H7 (cell line): Measurements from ENCODE around the gene PNMA3. TPM values are rescaled to one million over a fixed set of nuclear protein-coding genes. Genes with fewer than 3 reads are reported as not detected.
"Not testable (repeated sequence)": the region's sequence is repeated elsewhere in the genome, so short reads cannot be mapped to it uniquely, and the experiment has no call there.

Experiments
- DNase-seq: peaks from one replicate; pipeline ENCODE4 v3.0.0; 2012
- H3K27me3 ChIP-seq: 2 replicates; pipeline ENCODE4 v1.6.0; 2011; ENCODE audit warnings: mild to moderate bottlenecking, low read length; ENCODE audit not compliant: control insufficient read depth, insufficient read depth
- H3K36me3 ChIP-seq: replicated peaks from 2 replicates; pipeline ENCODE4 v1.5.1; 2011; ENCODE audit warnings: low read length; ENCODE audit not compliant: control insufficient read depth, insufficient read depth
- H3K4me3 ChIP-seq: 2 replicates; pipeline ENCODE4 v1.5.1; 2011; ENCODE audit warnings: low read depth, mild to moderate bottlenecking, control low read depth, low read length, moderate library complexity; ENCODE audit not compliant: insufficient read depth
- total RNA-seq: library from RNA; depleted of rRNA; stranded (reverse); fragments of >200 nt; shearing (Covaris generic); gene quantifications from 2 replicates; pipeline ENCODE4 v1.2.3, GENCODE V29; 2014

The PNMA3 gene
- total RNA-seq, 1 experiment from 2014 or later, result 5.2 TPM

DNA sequence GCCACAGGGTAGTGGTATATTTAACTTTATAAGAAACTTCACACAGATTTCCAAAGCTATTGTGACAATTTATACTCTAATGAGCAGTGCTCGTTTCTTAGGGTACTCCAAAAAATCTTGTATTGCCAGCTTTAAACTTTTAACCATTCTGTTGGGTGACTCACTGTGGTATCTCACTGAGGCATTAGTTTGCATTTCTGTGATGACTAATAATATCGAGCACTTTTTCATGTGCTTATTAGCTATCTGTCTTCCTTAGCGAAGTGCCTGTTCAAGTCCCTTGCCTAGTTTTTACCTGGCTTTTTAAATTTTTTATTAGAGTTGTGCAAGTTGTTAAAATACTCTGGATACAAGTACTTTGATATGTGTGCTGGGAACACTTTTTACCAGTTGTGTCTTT lies 5.5 kb downstream of the PNMA3 start:
- Histone ChIP-seq H3K36me3 (no peaks in the 10 kb centered on the region), H3K4me3 (no peak overlapping the region), H3K27me3 (peaks cover 2% of the 10 kb centered on the region; the same call in 1 of the 2 replicates)
- no peak for DNase-seq

DNA sequence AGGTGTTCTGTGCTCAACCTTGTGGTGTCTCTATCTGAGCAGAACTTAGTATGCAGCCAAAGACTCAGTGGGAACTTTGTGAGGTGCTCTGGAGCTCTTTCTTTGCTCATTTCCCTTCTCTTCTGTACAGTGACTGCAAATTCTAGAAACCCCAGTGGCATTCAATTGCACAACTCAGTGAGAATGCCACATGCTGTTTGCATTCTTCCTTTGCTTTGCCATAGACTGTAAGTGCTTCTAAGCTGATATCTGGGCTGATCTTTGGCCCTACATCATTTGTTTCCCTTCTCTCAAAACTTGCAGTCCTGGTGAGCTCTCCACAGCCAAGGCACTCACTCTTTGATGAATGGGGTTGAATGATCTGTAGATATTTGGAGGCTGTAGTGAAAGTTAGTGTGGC lies 7.0 kb downstream of the PNMA3 start:
- DNase-seq, result peak; percentile 17
- H3K36me3 ChIP-seq, result no peaks in the 10 kb centered on the region
- no peak overlapping the region for H3K4me3 ChIP-seq
- no peaks in the 10 kb centered on the region for H3K27me3 ChIP-seq

DNA sequence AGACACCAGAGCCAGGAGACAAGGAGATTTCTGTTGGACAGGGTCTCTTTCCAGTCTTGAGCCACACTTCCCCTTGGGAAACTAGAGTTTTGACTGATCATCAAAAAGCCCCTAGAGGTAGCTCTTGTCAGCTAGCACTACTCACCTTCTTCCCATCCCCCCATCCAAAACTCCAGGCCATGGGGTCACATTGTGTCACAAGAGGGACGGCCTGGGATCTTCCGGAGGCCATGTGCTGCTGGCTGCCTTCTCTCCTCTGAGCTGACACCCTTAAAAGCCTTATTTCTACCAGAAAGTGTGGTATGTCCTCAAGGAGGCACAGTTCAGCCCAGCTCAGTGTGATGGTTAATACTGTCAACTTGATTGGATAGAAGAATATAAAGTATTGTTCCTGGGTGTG lies 7.8 kb downstream of the PNMA3 start:
- DNase-seq, result peak; percentile 45
- Histone ChIP-seq H3K4me3 (no peak overlapping the region), H3K36me3 (no peaks in the 10 kb centered on the region), H3K27me3 (no peaks in the 10 kb centered on the region)

DNA sequence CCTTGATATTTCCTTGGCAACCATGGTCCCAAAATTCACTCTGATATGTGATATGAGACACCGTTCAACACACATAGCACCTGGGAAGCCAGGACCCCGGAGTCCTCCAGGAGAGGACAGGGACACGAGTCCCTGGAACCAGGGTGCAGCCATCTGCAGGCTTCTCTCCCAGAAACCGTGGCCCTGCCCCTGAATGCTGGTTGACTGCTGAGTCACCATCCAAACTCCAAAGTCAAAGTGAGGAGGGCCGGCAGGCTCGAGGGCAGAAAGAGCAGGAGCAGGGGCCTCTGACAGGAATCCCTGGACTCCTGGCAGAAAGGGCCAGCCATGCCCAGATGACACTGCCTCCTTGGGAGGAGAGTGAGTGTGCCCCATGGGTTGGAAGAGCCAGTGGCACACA lies 9.1 kb downstream of the PNMA3 start:
- Histone ChIP-seq H3K36me3 (no peaks in the 10 kb centered on the region), H3K27me3 (no peaks in the 10 kb centered on the region), H3K4me3 (no peak overlapping the region)
- DNase-seq, result no peak

DNA sequence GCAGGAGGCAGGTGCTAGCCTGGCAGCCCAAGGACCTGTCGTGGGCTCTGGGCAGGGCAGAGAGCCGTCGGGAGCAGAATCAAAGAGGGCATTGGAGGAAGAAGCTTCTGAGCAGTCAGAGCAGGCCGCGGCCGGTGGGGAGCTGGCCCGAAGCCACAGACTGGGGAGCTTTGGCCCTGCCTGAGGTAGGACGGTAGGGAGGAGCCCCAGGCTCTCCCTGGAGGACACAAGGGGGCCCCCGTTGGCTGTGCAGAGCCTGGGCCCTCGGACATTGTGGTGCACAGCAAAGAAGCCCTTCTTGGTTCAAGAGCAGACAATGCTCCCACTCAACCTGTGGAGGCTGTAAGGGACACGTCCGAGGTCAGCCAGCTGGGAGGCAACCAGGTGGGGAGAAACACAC lies 10.1 kb downstream of the PNMA3 start:
- H3K27me3 ChIP-seq, DNase-seq, H3K36me3 ChIP-seq, H3K4me3 ChIP-seq: not testable (repeated sequence)

DNA sequence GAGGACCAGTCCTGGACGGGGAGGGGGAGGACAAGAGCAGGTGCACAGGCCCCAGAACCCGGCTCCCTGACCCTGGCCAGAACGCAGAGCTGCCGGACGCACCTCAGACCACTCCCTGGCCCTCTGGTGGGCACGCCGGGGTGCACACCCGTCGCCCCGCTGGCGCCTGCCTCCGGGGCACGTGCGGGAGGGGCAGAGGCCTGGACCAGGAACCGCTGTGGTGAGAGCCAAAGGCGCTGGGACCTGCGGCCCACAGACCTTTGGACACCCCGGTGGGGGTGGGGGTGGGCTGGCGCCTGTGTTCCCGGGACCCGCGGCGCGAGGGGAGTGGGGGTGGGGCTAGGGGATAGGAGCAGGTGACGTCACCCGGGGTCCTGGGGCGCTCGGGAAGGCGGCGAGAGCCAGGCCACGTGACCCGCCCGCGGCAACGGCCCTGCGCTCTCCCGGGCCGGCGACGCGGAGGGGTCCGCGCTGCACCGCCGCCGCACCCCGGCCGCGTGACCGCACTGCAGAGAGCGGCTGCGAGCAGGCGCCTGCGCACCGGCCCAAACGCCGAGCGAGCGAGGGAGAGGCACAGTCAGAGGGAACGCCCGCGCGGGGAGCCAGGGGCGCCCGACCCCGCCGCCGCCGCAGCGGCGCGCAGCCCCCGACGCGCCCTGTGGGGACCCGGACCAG lies 15.8 kb downstream of the PNMA3 start, which contains the start of gene PNMA6A:
Gene PNMA6A (plus strand): TSS at position 546 of the 675 bp plus-strand sequence. CDS start 609 bp downstream, outside the sequence.
- not testable (repeated sequence) for DNase-seq

DNA sequence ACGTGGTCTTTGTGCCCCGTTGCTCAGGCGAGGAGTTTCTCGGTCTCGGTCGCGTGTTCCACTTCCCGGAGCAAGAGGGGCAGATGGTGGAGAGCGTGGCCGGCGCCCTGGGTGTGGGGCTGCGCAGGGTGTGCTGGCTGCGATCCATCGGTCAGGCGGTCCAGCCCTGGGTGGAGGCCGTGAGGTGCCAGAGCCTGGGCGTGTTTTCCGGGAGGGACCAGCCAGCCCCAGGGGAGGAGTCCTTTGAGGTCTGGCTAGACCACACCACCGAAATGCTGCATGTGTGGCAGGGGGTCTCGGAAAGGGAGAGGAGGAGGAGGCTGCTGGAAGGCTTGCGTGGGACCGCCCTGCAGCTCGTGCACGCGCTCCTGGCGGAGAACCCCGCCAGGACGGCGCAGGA lies 17.1 kb downstream of the PNMA3 start:
- H3K36me3 ChIP-seq, H3K27me3 ChIP-seq, H3K4me3 ChIP-seq, DNase-seq: not testable (repeated sequence)

More for the DNA sequence above, 15.8 kb downstream of the PNMA3 start, which contains the start of gene PNMA6A:
- not testable (repeated sequence) for H3K36me3 ChIP-seq, H3K4me3 ChIP-seq, H3K27me3 ChIP-seq

DNA sequence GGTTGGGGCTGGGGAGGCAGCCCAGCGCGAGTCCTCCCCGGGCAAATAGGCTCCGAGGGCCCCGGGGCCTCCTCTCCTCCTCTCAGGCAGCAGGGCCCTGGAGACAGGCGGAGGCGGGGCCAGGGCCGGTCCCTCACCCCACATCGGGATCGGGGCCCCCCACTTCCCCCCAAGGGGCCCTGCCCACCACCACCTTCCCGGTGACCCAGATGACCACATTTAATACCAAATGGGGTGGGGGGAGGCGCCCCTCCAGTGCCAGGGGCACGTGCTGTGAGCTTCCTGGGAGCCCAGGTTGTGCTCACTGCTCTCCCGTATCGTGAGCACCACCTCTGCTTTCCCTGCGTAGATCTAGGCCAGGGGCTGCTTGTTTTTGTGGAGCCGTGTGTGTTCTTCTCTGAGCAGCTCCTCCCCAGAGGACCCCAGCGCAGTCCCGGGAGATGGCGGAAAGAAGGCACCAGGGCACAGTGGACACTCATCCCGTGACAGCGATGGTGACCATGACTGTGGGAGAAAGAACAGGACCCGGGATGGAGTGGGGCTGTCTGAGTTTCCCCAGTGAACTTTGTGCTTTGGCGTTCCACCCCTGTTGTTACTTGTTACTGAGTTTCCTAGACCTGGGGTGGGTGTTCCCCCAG lies 18.1 kb downstream of the PNMA3 start:
- no peaks in the 10 kb centered on the region for H3K27me3 ChIP-seq
- no peak overlapping the region for H3K4me3 ChIP-seq
- no peak for DNase-seq
- H3K36me3 ChIP-seq, result no peaks in the 10 kb centered on the region

DNA sequence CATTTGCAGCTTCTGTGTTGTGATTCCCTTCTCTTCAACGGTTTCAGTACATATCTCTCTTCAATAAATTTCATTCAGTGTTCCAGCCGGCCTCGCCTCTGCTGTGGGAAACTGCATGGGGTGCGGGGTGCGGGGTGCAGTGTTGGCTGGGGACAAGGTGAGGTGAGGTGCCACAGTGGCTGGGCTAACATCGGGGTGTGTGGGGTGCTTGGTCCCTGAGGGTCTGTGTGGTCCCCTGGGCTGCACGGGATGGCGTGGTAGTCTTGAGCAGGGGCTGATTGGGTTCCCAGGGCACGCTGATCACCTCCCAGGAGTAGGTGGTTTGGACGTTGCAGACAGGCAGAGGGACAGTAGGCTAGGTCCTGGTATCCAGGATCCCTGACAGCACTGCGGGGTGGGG lies 18.7 kb downstream of the PNMA3 start:
- no peak for DNase-seq

DNA sequence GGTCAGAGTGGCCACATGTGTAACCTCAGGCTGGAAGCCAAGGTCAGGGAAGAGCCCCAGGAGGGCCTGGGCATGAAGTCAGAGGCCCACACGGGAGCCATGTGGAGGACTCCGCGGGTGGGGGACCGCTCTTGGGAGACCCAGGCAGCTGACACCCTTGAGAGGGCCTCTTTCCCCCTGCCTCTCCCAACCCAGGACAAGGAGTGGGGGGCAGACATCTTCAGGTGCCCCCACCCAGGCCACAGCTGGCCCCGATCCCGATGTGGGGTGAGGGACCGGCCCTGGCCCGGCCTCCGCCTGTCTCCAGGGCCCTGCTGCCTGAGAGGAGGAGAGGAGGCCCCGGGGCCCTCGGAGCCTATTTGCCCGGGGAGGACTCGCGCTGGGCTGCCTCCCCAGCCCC lies 19.1 kb downstream of the PNMA3 start:
- H3K36me3 ChIP-seq, result no peaks in the 10 kb centered on the region
- DNase-seq, result no peak
- H3K27me3 ChIP-seq, result no peaks in the 10 kb centered on the region
- no peak overlapping the region for H3K4me3 ChIP-seq

More for the DNA sequence above, 18.7 kb downstream of the PNMA3 start:
- no peak overlapping the region for H3K4me3 ChIP-seq
- H3K36me3 ChIP-seq, result no peaks in the 10 kb centered on the region
- H3K27me3 ChIP-seq, result no peaks in the 10 kb centered on the region

DNA sequence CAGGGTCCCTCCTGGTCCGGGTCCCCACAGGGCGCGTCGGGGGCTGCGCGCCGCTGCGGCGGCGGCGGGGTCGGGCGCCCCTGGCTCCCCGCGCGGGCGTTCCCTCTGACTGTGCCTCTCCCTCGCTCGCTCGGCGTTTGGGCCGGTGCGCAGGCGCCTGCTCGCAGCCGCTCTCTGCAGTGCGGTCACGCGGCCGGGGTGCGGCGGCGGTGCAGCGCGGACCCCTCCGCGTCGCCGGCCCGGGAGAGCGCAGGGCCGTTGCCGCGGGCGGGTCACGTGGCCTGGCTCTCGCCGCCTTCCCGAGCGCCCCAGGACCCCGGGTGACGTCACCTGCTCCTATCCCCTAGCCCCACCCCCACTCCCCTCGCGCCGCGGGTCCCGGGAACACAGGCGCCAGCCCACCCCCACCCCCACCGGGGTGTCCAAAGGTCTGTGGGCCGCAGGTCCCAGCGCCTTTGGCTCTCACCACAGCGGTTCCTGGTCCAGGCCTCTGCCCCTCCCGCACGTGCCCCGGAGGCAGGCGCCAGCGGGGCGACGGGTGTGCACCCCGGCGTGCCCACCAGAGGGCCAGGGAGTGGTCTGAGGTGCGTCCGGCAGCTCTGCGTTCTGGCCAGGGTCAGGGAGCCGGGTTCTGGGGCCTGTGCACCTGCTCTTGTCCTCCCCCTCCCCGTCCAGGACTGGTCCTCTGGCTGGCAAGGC lies 21.3 kb downstream of the PNMA3 start:
- H3K27me3 ChIP-seq, DNase-seq, H3K4me3 ChIP-seq, H3K36me3 ChIP-seq: not testable (repeated sequence)

DNA sequence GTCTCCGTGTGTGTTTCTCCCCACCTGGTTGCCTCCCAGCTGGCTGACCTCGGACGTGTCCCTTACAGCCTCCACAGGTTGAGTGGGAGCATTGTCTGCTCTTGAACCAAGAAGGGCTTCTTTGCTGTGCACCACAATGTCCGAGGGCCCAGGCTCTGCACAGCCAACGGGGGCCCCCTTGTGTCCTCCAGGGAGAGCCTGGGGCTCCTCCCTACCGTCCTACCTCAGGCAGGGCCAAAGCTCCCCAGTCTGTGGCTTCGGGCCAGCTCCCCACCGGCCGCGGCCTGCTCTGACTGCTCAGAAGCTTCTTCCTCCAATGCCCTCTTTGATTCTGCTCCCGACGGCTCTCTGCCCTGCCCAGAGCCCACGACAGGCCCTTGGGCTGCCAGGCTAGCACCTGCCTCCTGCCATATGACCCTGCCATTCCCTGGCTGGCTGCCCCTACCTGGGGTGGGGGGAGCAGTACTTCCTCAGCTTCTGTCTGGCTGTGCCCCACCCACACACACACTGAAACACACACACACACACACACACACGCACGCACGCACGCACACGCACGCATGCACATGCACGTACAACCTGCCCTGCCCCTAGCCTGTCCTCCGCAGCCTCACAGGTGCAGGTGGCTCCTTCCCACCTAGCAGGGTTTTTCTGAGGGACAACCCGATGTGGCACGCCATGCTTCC lies 27.1 kb downstream of the PNMA3 start:
- DNase-seq, H3K27me3 ChIP-seq, H3K4me3 ChIP-seq, H3K36me3 ChIP-seq: not testable (repeated sequence)

DNA sequence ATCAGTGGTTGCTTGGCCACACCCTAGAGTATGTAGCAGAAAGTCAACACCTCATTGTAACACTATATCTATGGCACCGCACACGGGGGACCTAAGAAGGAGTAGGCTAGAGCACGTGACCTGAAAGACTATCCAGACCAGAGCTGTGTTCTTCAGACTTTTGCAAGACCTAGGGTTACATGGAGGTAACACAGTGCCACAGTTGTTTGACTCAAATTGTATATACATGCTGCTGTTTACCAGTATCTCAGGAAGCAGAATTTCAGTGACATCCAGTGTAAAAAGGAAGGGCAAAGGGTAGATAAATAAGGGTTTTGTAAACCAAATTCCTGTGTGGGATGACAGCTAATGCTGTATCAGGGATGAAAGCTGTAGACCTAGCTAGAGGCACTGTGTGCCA lies 46.1 kb downstream of the PNMA3 start:
- Histone ChIP-seq H3K36me3 (no peaks in the 10 kb centered on the region), H3K4me3 (no peak overlapping the region), H3K27me3 (no peaks in the 10 kb centered on the region)
- no peak for DNase-seq

DNA sequence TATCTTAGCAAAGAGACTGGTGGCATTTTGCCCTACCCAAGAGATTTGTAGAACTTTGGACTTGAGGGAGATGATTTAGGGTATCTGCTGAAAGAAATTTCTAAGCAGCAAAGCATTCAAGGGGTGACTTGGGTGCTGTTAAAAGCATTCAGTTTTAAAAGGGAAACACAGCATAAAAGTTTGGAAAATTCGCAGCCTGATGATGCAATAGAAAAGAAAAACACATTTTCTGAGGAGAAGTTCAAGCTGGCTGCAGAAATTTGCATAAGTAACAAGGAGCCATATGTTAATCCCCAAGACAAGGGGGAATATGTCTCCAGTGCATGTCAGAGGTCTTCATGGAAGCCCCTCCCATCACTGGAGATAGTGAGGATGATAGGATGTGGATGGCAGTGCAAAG lies 48.7 kb downstream of the PNMA3 start:
- DNase-seq, H3K27me3 ChIP-seq, H3K36me3 ChIP-seq, H3K4me3 ChIP-seq: not testable (repeated sequence)
